Glutamatergic neuron (in vitro differentiated cells): Measurements from ENCODE around the gene CDC16. TPM values are rescaled to one million over a fixed set of nuclear protein-coding genes. Genes with fewer than 3 reads are reported as not detected.

ENCODE experiments used
- DNase-seq: peaks from one replicate; pipeline ENCODE4 v3.0.0; 2022
- H3K27ac Mint-ChIP-seq: one replicate; pipeline ENCODE4 v1.8.0; 2020; ENCODE audit warnings: mild to moderate bottlenecking, mixed read lengths, inconsistent platforms; ENCODE audit not compliant: unreplicated experiment
- H3K27me3 Mint-ChIP-seq: one replicate; pipeline ENCODE4 v1.8.0; 2020; ENCODE audit warnings: mild to moderate bottlenecking, moderate library complexity, mixed read lengths, inconsistent platforms; ENCODE audit not compliant: unreplicated experiment
- H3K36me3 Mint-ChIP-seq: one replicate; pipeline ENCODE4 v1.8.0; 2020; ENCODE audit warnings: mild to moderate bottlenecking, mixed read lengths, inconsistent platforms; ENCODE audit not compliant: unreplicated experiment
- H3K4me1 Mint-ChIP-seq: one replicate; pipeline ENCODE4 v1.8.0; 2020; ENCODE audit warnings: mild to moderate bottlenecking, low read depth, mixed read lengths, inconsistent platforms; ENCODE audit not compliant: unreplicated experiment
- H3K4me3 Mint-ChIP-seq: one replicate; pipeline ENCODE4 v1.8.0; 2020; ENCODE audit warnings: mild to moderate bottlenecking, mixed read lengths, inconsistent platforms; ENCODE audit not compliant: unreplicated experiment
- H3K9me3 Mint-ChIP-seq: one replicate; pipeline ENCODE4 v1.8.0; 2020; ENCODE audit warnings: mild to moderate bottlenecking, moderate library complexity, mixed read lengths, inconsistent platforms; ENCODE audit not compliant: unreplicated experiment
- CTCF ChIP-seq: fragments of 200-600 bp; sonication (generic); IDR thresholded peaks from one replicate; pipeline ENCODE4 v1.5.0; 2021; ENCODE audit not compliant: partially characterized antibody, unreplicated experiment
- microRNA-seq: library from miRNA; unstranded; fragments of <30 nt; microRNA quantifications from one replicate; pipeline ENCODE4, GENCODE V29; 2020; ENCODE audit not compliant: unreplicated experiment
- total RNA-seq: library from RNA; stranded (reverse); fragmentation: NEBNext Ultra II Directional; extraction: Animal tissue kit (Norgen Biotek cat#: 25700); gene quantifications from one replicate; pipeline ENCODE4 v1.2.1, GENCODE V29; 2021; ENCODE audit not compliant: unreplicated experiment

CDC16 gene
- total RNA-seq, 1 donor from 2014 or later: 85.1 TPM

- peaks cover 3% of the 10 kb centered on the region for H3K9me3 Mint-ChIP-seq
- no peak for DNase-seq
- peaks cover 10% of the 10 kb centered on the region for H3K36me3 Mint-ChIP-seq
- H3K4me1 Mint-ChIP-seq: peaks cover 13% of the 10 kb centered on the region
- H3K27ac Mint-ChIP-seq: peak overlapping the region; percentile 19
- H3K4me3 Mint-ChIP-seq: peak overlapping the region; percentile 3
- peaks cover 2% of the 10 kb centered on the region for H3K27me3 Mint-ChIP-seq
- TF ChIP-seq CTCF: no peak
Observed at GRCh38 chr13:114320065-114320464, 85.4 kb downstream of the CDC16 start.

GRCh38 chr13:114321256-114321655 is 86.6 kb downstream of the CDC16 start:
- TF ChIP-seq CTCF: no peak
- no peak overlapping the region for H3K4me3 Mint-ChIP-seq
- no peaks in the 10 kb centered on the region for H3K9me3 Mint-ChIP-seq
- no peak for DNase-seq
- H3K36me3 Mint-ChIP-seq: peaks cover 10% of the 10 kb centered on the region
- no peak overlapping the region for H3K27ac Mint-ChIP-seq
- H3K4me1 Mint-ChIP-seq: peaks cover 8% of the 10 kb centered on the region
- H3K27me3 Mint-ChIP-seq: no peaks in the 10 kb centered on the region

Small RNA genes within 50 kb of the gene (microRNA-seq; reads per million reads assigned to microRNA genes)
- not detected for gene MIR4502
- not detected for gene MIR548AR

Other genes with a start within 250 kb of the CDC16 start
- gene RASA3, start 102.3 kb upstream of the CDC16 start, total RNA-seq: 15.2 TPM
- not detected for gene CFAP97D2, start 55.6 kb upstream of the CDC16 start, total RNA-seq
- gene UPF3A, start 46.7 kb downstream of the CDC16 start, total RNA-seq: 108 TPM
- gene CHAMP1, start 79.6 kb downstream of the CDC16 start, total RNA-seq: 29.5 TPM